HG02981 (cell line): ENCODE results near the gene ERC2.

Experiments
- ATAC-seq: cut with Tn5 transposase; IDR thresholded peaks from one replicate; pipeline ENCODE4 v1.9.1; 2021; ENCODE audit warnings: mild to moderate bottlenecking, moderate library complexity; ENCODE audit not compliant: unreplicated experiment

ERC2 gene

GRCh38 chr3:55955891-55956477 lies 512.3 kb downstream of the ERC2 start:
- no peak for ATAC-seq

- ATAC-seq = no peak
Observed at GRCh38 chr3:55951388-55951787, 516.9 kb downstream of the ERC2 start.

- ATAC-seq = no peak
Observed at GRCh38 chr3:55947406-55947805, 520.9 kb downstream of the ERC2 start.

- ATAC-seq = no peak
Observed at GRCh38 chr3:55946574-55947160, 521.6 kb downstream of the ERC2 start.

GRCh38 chr3:55942868-55943267 lies 525.4 kb downstream of the ERC2 start:
- no peak for ATAC-seq

- no peak for ATAC-seq
Observed at GRCh38 chr3:55939287-55939686, 529.0 kb downstream of the ERC2 start.

- no peak for ATAC-seq
Observed at GRCh38 chr3:55937301-55937700, 531.0 kb downstream of the ERC2 start.

- no peak for ATAC-seq
Observed at GRCh38 chr3:55936549-55937052, 531.7 kb downstream of the ERC2 start.

GRCh38 chr3:55935241-55935640 lies 533.0 kb downstream of the ERC2 start:
- no peak for ATAC-seq

GRCh38 chr3:55934771-55935170 lies 533.5 kb downstream of the ERC2 start:
- no peak for ATAC-seq

GRCh38 chr3:55929154-55929869 lies 539.0 kb downstream of the ERC2 start:
- ATAC-seq = no peak

GRCh38 chr3:55923626-55924025 lies 544.6 kb downstream of the ERC2 start:
- ATAC-seq = no peak

GRCh38 chr3:55923207-55923606 lies 545.1 kb downstream of the ERC2 start:
- ATAC-seq = no peak

- no peak for ATAC-seq
Observed at GRCh38 chr3:55912880-55913279, 555.4 kb downstream of the ERC2 start.

- ATAC-seq = no peak
Observed at GRCh38 chr3:55911266-55911665, 557.0 kb downstream of the ERC2 start.

GRCh38 chr3:55910543-55910942 lies 557.7 kb downstream of the ERC2 start:
- ATAC-seq = no peak

GRCh38 chr3:55909373-55909772 lies 558.9 kb downstream of the ERC2 start:
- ATAC-seq = no peak

GRCh38 chr3:55907616-55908015 lies 560.7 kb downstream of the ERC2 start:
- ATAC-seq = no peak

GRCh38 chr3:55906896-55907295 lies 561.4 kb downstream of the ERC2 start:
- no peak for ATAC-seq

GRCh38 chr3:55904716-55905115 lies 563.6 kb downstream of the ERC2 start:
- ATAC-seq = no peak

- no peak for ATAC-seq
Observed at GRCh38 chr3:55903680-55904079, 564.6 kb downstream of the ERC2 start.

- ATAC-seq = no peak
Observed at GRCh38 chr3:55902221-55902900, 565.9 kb downstream of the ERC2 start.
